Neural crest cell (in vitro differentiated cells): ENCODE data around the gene TEX2. TPM values are rescaled to one million over a fixed set of nuclear protein-coding genes. Genes with fewer than 3 reads are reported as not detected.

Experiments used
- DNase-seq: peaks from one replicate; pipeline ENCODE4 v3.0.0; 2021; ENCODE audit warnings: low read depth, mixed read lengths, low spot score
- H3K27ac Mint-ChIP-seq: one replicate; pipeline ENCODE4 v1.8.0; 2021; ENCODE audit warnings: mild to moderate bottlenecking, mixed read lengths; ENCODE audit not compliant: unreplicated experiment
- H3K27me3 Mint-ChIP-seq: 2 replicates; pipeline ENCODE4 v1.8.0; 2021; ENCODE audit warnings: low read depth, mild to moderate bottlenecking, mixed read lengths
- H3K36me3 Mint-ChIP-seq: 2 replicates; pipeline ENCODE4 v1.8.0; 2021; ENCODE audit warnings: low read depth, mild to moderate bottlenecking, mixed read lengths
- H3K4me1 Mint-ChIP-seq: 2 replicates; pipeline ENCODE4 v1.8.0; 2021; ENCODE audit warnings: mixed read lengths
- H3K4me3 Mint-ChIP-seq: one replicate; pipeline ENCODE4 v1.8.0; 2021; ENCODE audit warnings: mild to moderate bottlenecking, mixed read lengths
- H3K9me3 Mint-ChIP-seq: 2 replicates; pipeline ENCODE4 v1.8.0; 2021; ENCODE audit warnings: mixed read lengths
- total RNA-seq: library from RNA; stranded (reverse); gene quantifications from 2 replicates; pipeline ENCODE4 v1.2.1, GENCODE V29; 2021
- TF ChIP-seq, protein P1 (sequence below): fragments of 200-600 bp; sonication (generic); conservative IDR thresholded peaks from 2 replicates; pipeline ENCODE4 v1.5.0; 2021; ENCODE audit warnings: antibody characterized with exemption, mild to moderate bottlenecking

Gene TEX2
- total RNA-seq, 1 donor from 2014 or later = 19.2 TPM

GRCh38 chr17:64163468-64163867, 99.6 kb downstream of the TEX2 start:
- TF ChIP-seq, protein P1, sequence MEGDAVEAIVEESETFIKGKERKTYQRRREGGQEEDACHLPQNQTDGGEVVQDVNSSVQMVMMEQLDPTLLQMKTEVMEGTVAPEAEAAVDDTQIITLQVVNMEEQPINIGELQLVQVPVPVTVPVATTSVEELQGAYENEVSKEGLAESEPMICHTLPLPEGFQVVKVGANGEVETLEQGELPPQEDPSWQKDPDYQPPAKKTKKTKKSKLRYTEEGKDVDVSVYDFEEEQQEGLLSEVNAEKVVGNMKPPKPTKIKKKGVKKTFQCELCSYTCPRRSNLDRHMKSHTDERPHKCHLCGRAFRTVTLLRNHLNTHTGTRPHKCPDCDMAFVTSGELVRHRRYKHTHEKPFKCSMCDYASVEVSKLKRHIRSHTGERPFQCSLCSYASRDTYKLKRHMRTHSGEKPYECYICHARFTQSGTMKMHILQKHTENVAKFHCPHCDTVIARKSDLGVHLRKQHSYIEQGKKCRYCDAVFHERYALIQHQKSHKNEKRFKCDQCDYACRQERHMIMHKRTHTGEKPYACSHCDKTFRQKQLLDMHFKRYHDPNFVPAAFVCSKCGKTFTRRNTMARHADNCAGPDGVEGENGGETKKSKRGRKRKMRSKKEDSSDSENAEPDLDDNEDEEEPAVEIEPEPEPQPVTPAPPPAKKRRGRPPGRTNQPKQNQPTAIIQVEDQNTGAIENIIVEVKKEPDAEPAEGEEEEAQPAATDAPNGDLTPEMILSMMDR = no peak
- H3K27ac Mint-ChIP-seq = no peak overlapping the region
- H3K27me3 Mint-ChIP-seq = no peaks in the 10 kb centered on the region

GRCh38 chr17:64162554-64162953, 100.5 kb downstream of the TEX2 start:
- TF ChIP-seq, protein P1 = no peak
- no peaks in the 10 kb centered on the region for H3K27me3 Mint-ChIP-seq
- peaks cover 3% of the 10 kb centered on the region for H3K4me1 Mint-ChIP-seq
- no peak for DNase-seq
- no peak overlapping the region for H3K4me3 Mint-ChIP-seq
- no peaks in the 10 kb centered on the region for H3K9me3 Mint-ChIP-seq
- H3K27ac Mint-ChIP-seq = no peak overlapping the region
- H3K36me3 Mint-ChIP-seq = no peaks in the 10 kb centered on the region

More at GRCh38 chr17:64163468-64163867, 99.6 kb downstream of the TEX2 start:
- no peaks in the 10 kb centered on the region for H3K36me3 Mint-ChIP-seq
- DNase-seq = no peak
- H3K9me3 Mint-ChIP-seq = no peaks in the 10 kb centered on the region
- no peak overlapping the region for H3K4me3 Mint-ChIP-seq
- peaks cover 3% of the 10 kb centered on the region for H3K4me1 Mint-ChIP-seq

GRCh38 chr17:64161380-64162176, 101.5 kb downstream of the TEX2 start:
- Mint-ChIP-seq H3K36me3 (no peaks in the 10 kb centered on the region), H3K27me3 (no peaks in the 10 kb centered on the region), H3K4me1 (peaks cover 5% of the 10 kb centered on the region), H3K4me3 (no peak overlapping the region), H3K27ac (no peak overlapping the region), H3K9me3 (no peaks in the 10 kb centered on the region)
- DNase-seq = no peak
- TF ChIP-seq, protein P1 = no peak

- Mint-ChIP-seq H3K9me3 (no peaks in the 10 kb centered on the region), H3K4me3 (no peak overlapping the region), H3K4me1 (peaks cover 17% of the 10 kb centered on the region), H3K36me3 (no peaks in the 10 kb centered on the region), H3K27me3 (no peaks in the 10 kb centered on the region), H3K27ac (no peak overlapping the region)
- TF ChIP-seq, protein P1 = no peak
- DNase-seq = no peak
These were observed 102.7 kb downstream of the TEX2 start for GRCh38 chr17:64160378-64160777.

DNA sequence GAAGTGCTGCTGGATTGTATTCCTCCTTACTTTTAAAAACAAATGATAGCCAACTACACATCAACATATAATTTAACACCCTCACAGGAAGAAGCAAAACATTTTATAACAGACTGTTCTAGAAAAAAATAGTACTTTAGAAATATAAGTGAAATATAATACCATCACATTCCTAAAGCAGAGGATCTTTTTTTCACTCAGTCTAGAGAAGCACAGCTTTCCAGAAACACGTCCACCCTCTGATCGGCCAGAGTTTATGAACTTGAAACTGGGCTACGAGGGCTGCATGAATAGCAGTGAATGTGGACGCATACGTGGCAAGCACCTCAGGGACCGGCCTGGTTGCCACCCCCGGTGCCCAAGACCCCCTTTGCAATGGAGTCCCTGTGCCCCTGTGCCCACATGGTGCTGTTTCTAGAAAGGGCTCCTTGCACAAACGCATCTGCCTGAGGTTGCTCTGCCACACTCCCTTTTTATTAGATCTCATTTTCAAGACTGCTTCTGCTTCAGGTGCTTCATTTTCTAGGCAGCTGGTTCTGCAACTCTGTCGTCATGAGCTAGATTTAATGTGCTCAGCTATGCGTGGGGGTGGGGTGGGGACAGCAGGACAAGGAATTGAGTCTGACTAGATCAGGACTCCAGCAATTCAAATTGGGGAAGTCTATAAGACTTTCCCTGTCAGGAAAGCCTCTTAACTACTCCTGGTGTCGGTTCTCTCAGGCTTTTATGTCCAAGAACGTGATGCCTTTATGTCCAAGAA, 104.0 kb downstream of the TEX2 start:
- no peaks in the 10 kb centered on the region for H3K9me3 Mint-ChIP-seq
- DNase-seq = no peak
- TF ChIP-seq, protein P1 = no peak
- H3K4me1 Mint-ChIP-seq = peaks cover 29% of the 10 kb centered on the region
- H3K27me3 Mint-ChIP-seq = no peaks in the 10 kb centered on the region
- no peaks in the 10 kb centered on the region for H3K36me3 Mint-ChIP-seq
- no peak overlapping the region for H3K4me3 Mint-ChIP-seq
- no peak overlapping the region for H3K27ac Mint-ChIP-seq
